Peyer's patch (tissue), 4 donors: ENCODE measurements around the gene OLIG1. TPM values are rescaled to one million over a fixed set of nuclear protein-coding genes. Genes with fewer than 3 reads are reported as not detected.

Experiments
- DNase-seq, 3 donors: peaks; one replicate each; pipeline ENCODE4 v3.0.0-alpha.2; 2017 to 2019
- H3K27ac ChIP-seq, 4 donors: fragments of 200-600 bp; sonication (generic); one replicate each; pipeline ENCODE4 v1.5.1; 2016 to 2019
- H3K27me3 ChIP-seq, 2 donors: fragments of 200-600 bp; sonication (generic); one replicate each; pipeline ENCODE4 v1.5.1; 2019
- H3K36me3 ChIP-seq, 3 donors: fragments of 200-600 bp; sonication (generic); one replicate each; pipeline ENCODE4 v1.5.1; 2016 to 2019
- H3K4me1 ChIP-seq, 4 donors: fragments of 200-600 bp; sonication (generic); one replicate each; pipeline ENCODE4 v1.5.1; 2016 to 2019
- H3K4me3 ChIP-seq, 4 donors: fragments of 200-600 bp; sonication (generic); 1 replicate in 3 of 4; 2 replicates in 1 of 4; pipeline ENCODE4 v1.5.1; 2016 to 2019; ENCODE audit warnings: mild to moderate bottlenecking in 1 of 4
- H3K9me3 ChIP-seq, 4 donors: fragments of 200-600 bp; sonication (generic); one replicate each; pipeline ENCODE4 v1.5.1; 2016 to 2019; ENCODE audit warnings: mild to moderate bottlenecking in 1 of 4
- CTCF ChIP-seq, 6 experiments: fragments of 450-650 bp in 4 of 6; fragments of 200-600 bp in 2 of 6; sonication (generic) in 1 of 6; IDR thresholded peaks; one replicate each; pipeline ENCODE4 v1.5.1; 2017 to 2019; ENCODE audit warnings: antibody characterized with exemption in 6 of 6, mild to moderate bottlenecking in 3 of 6, moderate library complexity in 1 of 6
- POLR2A ChIP-seq, 2 donors: fragments of 450-650 bp; IDR thresholded peaks; one replicate each; pipeline ENCODE4 v1.5.1; 2017; ENCODE audit warnings: antibody characterized with exemption in 2 of 2, mild to moderate bottlenecking in 2 of 2, moderate library complexity in 2 of 2
- total RNA-seq, 4 donors: library from RNA; depleted of rRNA; stranded (reverse); fragments of >200 nt; gene quantifications; one replicate each; pipeline ENCODE4 v1.1.0, GENCODE V29; 2016

The OLIG1 gene
- total RNA-seq, 4 donors from 2014 or later, result not detected

- TF ChIP-seq POLR2A (IDR thresholded peaks at IDR 0.05), result no peak
- TF ChIP-seq CTCF (IDR thresholded peaks at IDR 0.05), result no peak
- Histone ChIP-seq H3K36me3 (no peaks in the 10 kb centered on the region), H3K4me1 (peaks cover 0 to 6% (median 0%) of the 10 kb centered on the region in 4 donors), H3K27ac (no peak overlapping the region), H3K27me3 (no peaks in the 10 kb centered on the region), H3K4me3 (no peak overlapping the region), H3K9me3 (no peaks in the 10 kb centered on the region)
- no peak for DNase-seq
These were observed 35.1 kb downstream of the OLIG1 start for GRCh38 chr21:33105088-33105487.

- Histone ChIP-seq H3K27me3 (peaks cover 0 to 3% of the 10 kb centered on the region in 2 donors), H3K36me3 (no peaks in the 10 kb centered on the region), H3K4me1 (peaks cover 0 to 6% (median 0%) of the 10 kb centered on the region in 4 donors), H3K4me3 (no peak overlapping the region), H3K27ac (no peak overlapping the region), H3K9me3 (no peaks in the 10 kb centered on the region)
- no peak for TF ChIP-seq CTCF (IDR thresholded peaks at IDR 0.05)
- TF ChIP-seq POLR2A (IDR thresholded peaks at IDR 0.05), result no peak
- no peak for DNase-seq
These were observed 38.3 kb downstream of the OLIG1 start for GRCh38 chr21:33108228-33108627.

- Histone ChIP-seq H3K9me3 (no peaks in the 10 kb centered on the region), H3K27ac (no peak overlapping the region), H3K4me3 (no peak overlapping the region), H3K36me3 (no peaks in the 10 kb centered on the region), H3K4me1 (peaks cover 0 to 6% (median 0%) of the 10 kb centered on the region in 4 donors), H3K27me3 (peaks cover 0 to 3% of the 10 kb centered on the region in 2 donors)
- TF ChIP-seq POLR2A (IDR thresholded peaks at IDR 0.05) (no peak), CTCF (IDR thresholded peaks at IDR 0.05) (no peak)
- DNase-seq, result no peak
These were observed 39.8 kb downstream of the OLIG1 start for GRCh38 chr21:33109574-33110339.

- Histone ChIP-seq H3K27ac (no peak overlapping the region), H3K36me3 (no peaks in the 10 kb centered on the region), H3K4me3 (no peak overlapping the region), H3K4me1 (peaks cover 0 to 6% (median 0%) of the 10 kb centered on the region in 4 donors), H3K27me3 (peaks cover 0 to 3% of the 10 kb centered on the region in 2 donors), H3K9me3 (no peaks in the 10 kb centered on the region)
- DNase-seq, result no peak
- no peak for TF ChIP-seq POLR2A (IDR thresholded peaks at IDR 0.05)
- no peak for TF ChIP-seq CTCF (IDR thresholded peaks at IDR 0.05)
These were observed 40.4 kb downstream of the OLIG1 start for GRCh38 chr21:33110340-33110715.

GRCh38 chr21:33111577-33111976, 41.6 kb downstream of the OLIG1 start:
- TF ChIP-seq POLR2A (IDR thresholded peaks at IDR 0.05) (no peak), CTCF (IDR thresholded peaks at IDR 0.05) (no peak)
- Histone ChIP-seq H3K9me3 (no peaks in the 10 kb centered on the region), H3K36me3 (no peaks in the 10 kb centered on the region), H3K27me3 (peaks cover 0 to 3% of the 10 kb centered on the region in 2 donors), H3K4me1 (peaks cover 0 to 6% (median 0%) of the 10 kb centered on the region in 4 donors), H3K4me3 (no peak overlapping the region), H3K27ac (no peak overlapping the region)
- no peak for DNase-seq
